Measurements from ENCODE around the gene PA2G4. TPM values are rescaled to one million over a fixed set of nuclear protein-coding genes. Genes with fewer than 3 reads are reported as not detected.
A peak's percentile ranks its signal among the peaks of the same experiment; 100 is the strongest.

Gene PA2G4
- total and polyA plus RNA-seq, 2 of the 4 experiments (the other 2 are of a cell fraction): 158 to 198 TPM

DNA sequence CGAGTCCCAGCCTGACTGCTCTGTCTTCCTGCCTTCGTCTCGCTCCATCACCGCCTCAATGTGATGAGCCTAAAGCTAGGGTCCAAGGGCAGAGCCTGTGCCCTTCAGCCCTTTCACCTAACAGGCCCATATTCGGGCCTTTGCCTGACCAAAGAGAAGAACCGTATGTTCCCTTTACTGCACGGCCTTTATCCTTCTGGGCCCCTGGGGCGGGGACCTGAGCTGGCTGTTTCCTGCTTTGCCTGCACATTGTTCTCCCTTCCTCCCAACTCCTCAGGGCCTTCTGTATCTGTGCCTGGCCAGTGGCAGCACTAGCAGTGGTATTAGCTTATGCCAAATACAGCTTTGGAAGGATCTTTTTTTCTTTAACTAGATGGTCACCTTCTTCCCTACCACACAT is 39.5 kb downstream of the PA2G4 start:
- H3K23ac ChIP-seq (ENCODE audit: low read depth, low read length): no peak overlapping the region
- TF ChIP-seq RCOR1 (IDR thresholded peaks at IDR 0.05; ENCODE audit: insufficient replicate concordance, low read length) (no peak), BHLHE40 (IDR thresholded peaks at IDR 0.05; ENCODE audit: low read depth, low read length) (no peak), NFE2L2 (IDR thresholded peaks at IDR 0.05; ENCODE audit: low read depth, low read length) (no peak), RFX5 (IDR thresholded peaks at IDR 0.05; ENCODE audit: low read depth, low read length) (no peak), RAD21 (IDR thresholded peaks at IDR 0.05; ENCODE audit: low read length) (no peak), MXI1 (IDR thresholded peaks at IDR 0.05; ENCODE audit: borderline replicate concordance, low read depth, low read length) (no peak), FOS (IDR thresholded peaks at IDR 0.05; ENCODE audit: low read depth, low read length) (no peak)
- TF ChIP-seq, protein P1, sequence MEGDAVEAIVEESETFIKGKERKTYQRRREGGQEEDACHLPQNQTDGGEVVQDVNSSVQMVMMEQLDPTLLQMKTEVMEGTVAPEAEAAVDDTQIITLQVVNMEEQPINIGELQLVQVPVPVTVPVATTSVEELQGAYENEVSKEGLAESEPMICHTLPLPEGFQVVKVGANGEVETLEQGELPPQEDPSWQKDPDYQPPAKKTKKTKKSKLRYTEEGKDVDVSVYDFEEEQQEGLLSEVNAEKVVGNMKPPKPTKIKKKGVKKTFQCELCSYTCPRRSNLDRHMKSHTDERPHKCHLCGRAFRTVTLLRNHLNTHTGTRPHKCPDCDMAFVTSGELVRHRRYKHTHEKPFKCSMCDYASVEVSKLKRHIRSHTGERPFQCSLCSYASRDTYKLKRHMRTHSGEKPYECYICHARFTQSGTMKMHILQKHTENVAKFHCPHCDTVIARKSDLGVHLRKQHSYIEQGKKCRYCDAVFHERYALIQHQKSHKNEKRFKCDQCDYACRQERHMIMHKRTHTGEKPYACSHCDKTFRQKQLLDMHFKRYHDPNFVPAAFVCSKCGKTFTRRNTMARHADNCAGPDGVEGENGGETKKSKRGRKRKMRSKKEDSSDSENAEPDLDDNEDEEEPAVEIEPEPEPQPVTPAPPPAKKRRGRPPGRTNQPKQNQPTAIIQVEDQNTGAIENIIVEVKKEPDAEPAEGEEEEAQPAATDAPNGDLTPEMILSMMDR (conservative IDR thresholded peaks at IDR 0.05; ENCODE audit: low read depth, low read length): no peak

More for the DNA sequence above, 39.5 kb downstream of the PA2G4 start:
- intact Hi-C loops (cut with micrococcal nuclease): no loop called here
- no peaks in the 10 kb centered on the region for H3K27me3 ChIP-seq (ENCODE audit: control insufficient read depth, insufficient read depth, low read length)
- peaks cover 3 to 5% of the 10 kb centered on the region in 2 experiments; a peak in 1 of 4 replicates for H3K79me1 ChIP-seq (ENCODE audit: low read depth in 1 of 2, low read length in 2 of 2)
- no peak overlapping the region for H2BK5ac ChIP-seq (ENCODE audit: low read depth, low read length, poor library complexity, severe bottlenecking)
- H4K5ac ChIP-seq (ENCODE audit: low read depth, low read length): no peak overlapping the region
- H3K27ac ChIP-seq (ENCODE audit: insufficient read depth, low read length): no peak overlapping the region
- 93% methylated on average over 3 of the region's 8 CpGs; no CpG with 5 or more reads in 1 of the 2 experiments for WGBS, 2 experiments (ENCODE audit: extremely low coverage in 2 of 2, insufficient read length in 1 of 2)
- no peak overlapping the region for H3K4ac ChIP-seq (ENCODE audit: low read depth, low read length)
- no peak overlapping the region for H4K91ac ChIP-seq (ENCODE audit: insufficient read depth, low read depth, low read length)
- H3K4me3 ChIP-seq (ENCODE audit: insufficient read depth, low read depth, low read length): no peak overlapping the region
- no peak for DNase-seq
- no peak overlapping the region for H3K9ac ChIP-seq (ENCODE audit: low read depth, low read length)
- no peak overlapping the region for H3K4me2 ChIP-seq (ENCODE audit: low read depth, low read length)
- no peak overlapping the region for H3K14ac ChIP-seq (replicated peaks; ENCODE audit: low read depth, low read length)
- H2AFZ ChIP-seq (replicated peaks; ENCODE audit: low read length, poor library complexity): no peak overlapping the region
- no peak for ATAC-seq (ENCODE audit: low read depth)
- no peak overlapping the region for H4K8ac ChIP-seq (ENCODE audit: low read depth in 2 of 2, low read length in 2 of 2)
- H2BK15ac ChIP-seq (ENCODE audit: low read depth, low read length): no peak overlapping the region
- dilution Hi-C loops (cut with HindIII; ENCODE audit: low sequenced_read_pairs, unreplicated experiment): no loop called here
- no peak overlapping the region for H2AK9ac ChIP-seq (replicated peaks; ENCODE audit: low read depth, low read length, poor library complexity)
- TSS peak; percentile 90 for BruUV-seq (replicated peaks)
- H2BK20ac ChIP-seq (ENCODE audit: low read depth, low read length): no peak overlapping the region
- H3K9me1 ChIP-seq (ENCODE audit: insufficient read depth, low read length): peaks cover 12% of the 10 kb centered on the region
- H2BK120ac ChIP-seq (ENCODE audit: low read depth, low read length): no peak overlapping the region
- H3K18ac ChIP-seq (ENCODE audit: low read depth, low read length): no peak overlapping the region
- no peaks in the 10 kb centered on the region for H3K9me3 ChIP-seq (ENCODE audit: control insufficient read depth, insufficient read depth, low read length)
- in situ Hi-C loops (cut with MboI; ENCODE audit: low sequenced_read_pairs): no loop called here
- H3K56ac ChIP-seq (ENCODE audit: extremely low read depth, insufficient read depth, low read length): no peak overlapping the region
- H2AK5ac ChIP-seq (ENCODE audit: low read depth, low read length): no peak overlapping the region
- CTCF ChIA-PET: no interaction called here
- POLR2A ChIA-PET (ENCODE audit: unreplicated experiment): no interaction called here
- no peaks in the 10 kb centered on the region; the same call in 1 of the 2 replicates for H3K4me1 ChIP-seq (ENCODE audit: control insufficient read depth, insufficient read depth, low read length)
- H3K36me3 ChIP-seq (ENCODE audit: control insufficient read depth, insufficient read depth, low read length): peaks cover 49% of the 10 kb centered on the region
- no peaks in the 10 kb centered on the region; the same call in 1 of the 2 replicates for H4K20me1 ChIP-seq (ENCODE audit: insufficient read depth, low read length)
